Fibroblast of mammary gland (primary cell): ENCODE results near the gene MOB3C.

Source experiments
- DNase-seq: peaks from one replicate; pipeline ENCODE4 v3.0.0-alpha.2; 2010; ENCODE audit warnings: low read depth
- H3K4me3 ChIP-seq: 2 replicates; pipeline ENCODE4 v1.5.1; 2011; ENCODE audit warnings: low read depth, mild to moderate bottlenecking, low read length, moderate library complexity; ENCODE audit not compliant: control insufficient read depth
- TF ChIP-seq, protein P1 (sequence below): conservative IDR thresholded peaks from 2 replicates; pipeline ENCODE4 v1.5.1; 2011; ENCODE audit warnings: low read depth, low read length, inconsistent platforms; ENCODE audit not compliant: control insufficient read depth, insufficient read depth

Gene MOB3C

DNA sequence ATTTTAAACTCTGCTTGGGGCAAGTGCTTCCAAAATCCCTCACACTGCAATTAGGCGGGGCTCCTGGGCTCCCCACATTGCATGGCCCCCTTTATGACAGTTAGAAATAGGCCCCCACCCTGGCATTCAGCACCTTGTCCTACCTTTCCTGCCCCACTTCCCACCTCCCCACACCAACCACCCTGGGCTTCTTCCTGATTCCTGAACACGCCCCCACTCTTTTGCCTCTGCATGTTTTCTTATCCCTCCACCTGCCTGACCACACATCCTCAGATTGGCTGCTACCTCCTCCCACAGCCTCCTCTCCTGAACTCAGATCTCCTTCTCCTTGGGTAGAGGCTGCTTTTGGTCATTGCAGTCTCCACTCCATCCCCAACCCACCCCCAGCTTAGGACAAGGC lies 1.5 kb downstream of the MOB3C start:
- no peak for DNase-seq
- no peak overlapping the region for H3K4me3 ChIP-seq
- TF ChIP-seq, protein P1, sequence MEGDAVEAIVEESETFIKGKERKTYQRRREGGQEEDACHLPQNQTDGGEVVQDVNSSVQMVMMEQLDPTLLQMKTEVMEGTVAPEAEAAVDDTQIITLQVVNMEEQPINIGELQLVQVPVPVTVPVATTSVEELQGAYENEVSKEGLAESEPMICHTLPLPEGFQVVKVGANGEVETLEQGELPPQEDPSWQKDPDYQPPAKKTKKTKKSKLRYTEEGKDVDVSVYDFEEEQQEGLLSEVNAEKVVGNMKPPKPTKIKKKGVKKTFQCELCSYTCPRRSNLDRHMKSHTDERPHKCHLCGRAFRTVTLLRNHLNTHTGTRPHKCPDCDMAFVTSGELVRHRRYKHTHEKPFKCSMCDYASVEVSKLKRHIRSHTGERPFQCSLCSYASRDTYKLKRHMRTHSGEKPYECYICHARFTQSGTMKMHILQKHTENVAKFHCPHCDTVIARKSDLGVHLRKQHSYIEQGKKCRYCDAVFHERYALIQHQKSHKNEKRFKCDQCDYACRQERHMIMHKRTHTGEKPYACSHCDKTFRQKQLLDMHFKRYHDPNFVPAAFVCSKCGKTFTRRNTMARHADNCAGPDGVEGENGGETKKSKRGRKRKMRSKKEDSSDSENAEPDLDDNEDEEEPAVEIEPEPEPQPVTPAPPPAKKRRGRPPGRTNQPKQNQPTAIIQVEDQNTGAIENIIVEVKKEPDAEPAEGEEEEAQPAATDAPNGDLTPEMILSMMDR: no peak

DNA sequence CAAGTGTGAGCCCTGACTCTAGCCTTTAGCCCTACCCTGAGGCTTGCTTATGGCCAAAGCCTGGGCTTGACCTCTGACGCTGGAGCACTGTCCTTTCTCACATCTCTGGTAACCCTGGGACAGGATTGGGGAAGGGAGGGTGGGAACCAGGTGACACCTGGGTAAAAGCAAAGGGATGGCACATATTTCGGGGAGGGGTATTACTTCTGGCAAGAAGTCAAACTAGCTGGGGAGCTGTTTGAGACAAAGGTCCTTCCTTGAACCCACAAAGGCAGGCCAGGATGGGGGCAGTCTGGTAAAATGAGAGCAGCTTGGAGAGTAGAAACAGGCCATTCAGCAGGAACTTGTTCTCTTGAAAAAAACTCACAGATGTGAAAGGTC lies 2.0 kb downstream of the MOB3C start:
- DNase-seq: no peak
- H3K4me3 ChIP-seq: no peak overlapping the region
- TF ChIP-seq, protein P1: no peak

DNA sequence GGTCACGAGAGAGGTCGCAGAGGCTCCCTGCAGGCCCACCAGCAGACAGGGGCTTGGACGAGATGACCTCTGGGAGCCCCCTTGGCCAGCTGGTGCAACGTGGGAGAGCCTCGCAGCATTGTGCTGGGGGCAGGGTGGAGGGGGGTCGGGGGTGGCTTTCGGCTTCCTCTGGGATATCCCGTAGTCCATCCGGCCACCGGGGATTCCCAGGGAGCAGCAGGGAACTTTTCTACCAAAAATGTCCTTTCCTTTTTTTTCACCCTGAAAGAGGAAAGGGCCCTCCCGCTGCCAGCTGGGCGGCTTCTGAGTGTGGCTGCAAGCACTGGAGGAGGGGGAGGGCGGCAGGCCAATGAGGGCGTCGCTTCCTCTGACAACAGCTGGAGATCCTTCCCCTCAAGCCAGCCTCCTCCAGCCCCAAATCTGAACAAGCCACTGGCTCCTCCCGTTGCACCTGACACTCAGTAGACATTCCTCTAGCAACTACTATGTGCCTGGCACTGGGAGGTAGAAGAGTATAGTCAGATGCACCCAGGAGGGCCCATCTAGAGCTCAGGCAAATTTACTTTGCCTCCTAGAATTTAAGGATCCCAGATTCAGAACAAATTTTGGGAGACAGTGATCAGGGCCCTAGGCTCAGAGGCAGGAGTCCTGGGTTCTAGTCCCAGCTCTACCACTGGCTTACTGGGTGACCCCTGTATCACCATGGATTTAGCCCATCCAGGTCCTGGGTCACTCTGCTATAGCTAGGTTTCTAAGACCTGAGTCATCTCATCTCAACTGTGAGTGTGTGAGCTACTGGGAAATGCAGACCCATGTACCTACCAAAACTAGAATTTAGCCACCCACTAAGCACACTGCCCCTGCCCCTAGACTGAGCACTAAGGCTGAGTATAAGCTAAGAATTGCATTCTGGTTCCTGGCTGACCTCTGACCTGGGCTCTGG lies 2.7 kb downstream of the MOB3C start:
- TF ChIP-seq, protein P1: no peak
- DNase-seq: peak; percentile 68
- H3K4me3 ChIP-seq: no peak overlapping the region

DNA sequence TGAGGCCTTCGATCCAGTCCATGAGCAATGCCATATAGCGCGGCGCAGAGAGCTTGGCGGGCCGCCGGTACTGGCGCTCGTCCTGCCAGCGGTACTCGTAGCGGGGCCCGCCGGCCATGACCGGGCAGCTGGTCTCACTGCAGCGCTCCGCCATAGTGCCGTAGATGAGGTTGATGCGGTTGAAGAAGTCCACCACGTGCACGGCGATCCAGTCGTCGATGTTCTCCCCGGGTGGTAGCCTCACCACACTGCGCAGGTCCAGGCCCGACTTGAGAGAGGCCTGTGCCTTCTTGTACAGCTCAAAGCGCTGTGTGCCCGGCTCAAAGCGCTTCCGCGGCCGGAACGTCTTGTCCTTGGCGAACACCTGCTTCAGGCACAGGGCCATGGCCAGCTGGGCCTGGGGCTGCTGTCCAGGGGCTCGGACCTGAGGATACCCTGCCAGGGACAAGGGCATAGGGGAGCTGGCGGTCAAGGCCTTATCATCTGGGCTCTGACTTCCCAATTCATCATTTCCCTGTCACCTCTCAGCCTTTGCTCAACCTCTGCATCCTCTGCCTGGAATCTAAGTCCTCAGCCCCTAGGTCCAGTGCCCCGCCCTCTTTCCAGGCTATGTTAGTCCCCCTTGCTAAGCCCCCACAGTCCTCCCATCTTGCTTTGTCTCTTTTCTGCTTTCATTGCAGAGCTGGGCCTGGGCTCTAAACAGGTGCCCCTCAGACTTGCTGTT lies 3.5 kb downstream of the MOB3C start:
- no peak for DNase-seq

DNA sequence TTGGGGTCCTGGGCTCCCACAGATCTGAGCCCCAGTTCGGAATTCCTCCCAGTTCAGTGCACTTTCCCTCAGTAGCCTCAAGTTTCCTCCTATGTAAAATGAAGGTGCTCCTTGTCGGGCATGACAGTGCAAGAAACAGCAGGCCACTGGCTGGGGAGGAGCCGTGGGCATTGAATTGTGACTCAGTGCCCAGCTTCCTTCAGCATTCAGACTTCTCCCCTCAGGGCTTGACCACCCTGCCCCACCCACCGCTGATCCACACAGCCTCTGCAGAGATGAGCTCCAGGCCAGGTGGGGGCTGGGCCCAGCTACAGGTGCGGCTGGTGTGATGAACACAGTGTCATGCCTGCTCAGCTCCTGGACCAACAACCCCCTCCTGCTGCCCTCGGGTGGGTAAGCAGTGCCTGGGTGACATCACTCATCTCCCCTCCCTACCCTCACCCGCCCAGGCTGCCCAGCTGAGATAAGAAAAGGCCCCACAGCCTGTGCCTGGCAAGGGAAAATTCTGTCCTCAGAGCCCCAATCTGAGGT lies 4.9 kb downstream of the MOB3C start:
- H3K4me3 ChIP-seq: no peak overlapping the region
- no peak for DNase-seq
- TF ChIP-seq, protein P1: no peak

More for the DNA sequence above, 3.5 kb downstream of the MOB3C start:
- H3K4me3 ChIP-seq: no peak overlapping the region
- TF ChIP-seq, protein P1: no peak

DNA sequence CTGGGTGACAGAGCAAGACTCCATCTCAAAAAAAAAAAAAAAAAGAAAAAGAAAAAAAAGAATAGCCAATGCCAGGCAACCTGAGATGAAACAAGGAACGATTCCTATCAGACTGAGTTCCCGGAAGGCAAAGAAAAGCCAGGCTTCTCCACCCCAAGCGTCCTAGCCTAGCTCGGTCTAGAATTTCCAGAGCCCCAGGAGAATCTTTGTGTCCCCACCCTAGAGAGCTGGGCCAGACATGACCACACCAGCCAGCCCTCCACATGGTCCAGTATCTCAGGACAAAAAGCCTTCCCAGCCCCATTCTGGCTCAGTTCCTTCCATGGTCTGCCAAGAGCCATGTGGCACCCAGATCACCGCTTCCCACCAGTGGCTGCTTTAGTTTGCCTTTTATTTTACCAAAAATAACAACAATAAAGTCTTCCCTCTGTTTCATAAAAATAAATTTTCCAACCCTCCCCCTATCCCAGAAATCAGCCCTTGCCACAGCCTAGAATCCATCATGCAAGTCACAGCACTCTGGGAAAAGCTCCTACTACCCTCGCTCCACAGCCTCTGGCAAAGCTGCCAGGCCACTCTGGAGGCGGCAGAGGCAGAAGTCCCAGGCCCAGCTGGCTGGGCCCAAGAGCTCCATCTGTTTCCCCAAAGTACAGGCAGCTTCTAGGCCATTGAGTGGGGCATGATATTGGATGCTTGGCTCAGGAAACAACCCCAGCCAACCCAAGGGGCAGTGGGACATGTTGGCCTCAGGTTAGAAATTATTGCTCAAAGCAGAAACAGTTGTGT lies 9.1 kb downstream of the MOB3C start:
- DNase-seq: no peak

More for the DNA sequence above, 9.1 kb downstream of the MOB3C start:
- H3K4me3 ChIP-seq: no peak overlapping the region
- TF ChIP-seq, protein P1: no peak
